A673 (cell line): ENCODE data around the gene UNC45A. TPM values are rescaled to one million over a fixed set of nuclear protein-coding genes. Genes with fewer than 3 reads are reported as not detected.
"Not testable (repeated sequence)": the region's sequence is repeated elsewhere in the genome, so short reads cannot be mapped to it uniquely, and the experiment has no call there.

Experiments used
- BruUV-seq: library from RNA; stranded (reverse); fragments of 400-500 nt; replicated peaks from 2 replicates; lab custom pipeline; 2021; lab: Mats Ljungman, UMichigan
- CTCF ChIA-PET: fragments of 300-600 bp; sonication (Branson Sonifier 250); formaldehyde crosslinking; loops from one replicate; lab custom pipeline; 2022; ENCODE audit warnings: antibody characterized with exemption; lab: Charles Lee
- POLR2A ChIA-PET: fragments of 300-600 bp; sonication (Branson Sonifier 250); formaldehyde crosslinking; loops from one replicate; lab custom pipeline; 2022; ENCODE audit warnings: antibody characterized with exemption; ENCODE audit not compliant: low non-redundant PET; lab: Charles Lee
- DNase-seq: peaks from one replicate; pipeline ENCODE4 v3.0.0-alpha.2; 2015; ENCODE audit warnings: low spot score
- H3K27ac ChIP-seq: fragments of 200-600 bp; sonication (generic); 2 replicates; pipeline ENCODE4 v1.5.1; 2016; ENCODE audit warnings: mixed run types, low read depth, mild to moderate bottlenecking, mixed read lengths, antibody characterized with exemption, low read length; ENCODE audit not compliant: poor library complexity, severe bottlenecking
- H3K27me3 ChIP-seq: fragments of 200-600 bp; sonication (generic); replicated peaks from 2 replicates; pipeline ENCODE4 v1.6.1; 2017; ENCODE audit warnings: mixed run types, low read depth, mild to moderate bottlenecking, mixed read lengths, antibody characterized with exemption, low read length; ENCODE audit not compliant: insufficient read depth, poor library complexity
- H3K36me3 ChIP-seq: fragments of 200-600 bp; sonication (generic); 2 replicates; pipeline ENCODE4 v1.6.1; 2016; ENCODE audit warnings: mixed run types, mild to moderate bottlenecking, mixed read lengths, antibody characterized with exemption, low read length; ENCODE audit not compliant: insufficient read depth, poor library complexity, severe bottlenecking
- H3K4me1 ChIP-seq: fragments of 200-600 bp; sonication (generic); 2 replicates; pipeline ENCODE4 v1.6.1; 2017; ENCODE audit warnings: mixed run types, mild to moderate bottlenecking, mixed read lengths, antibody characterized with exemption, low read length; ENCODE audit not compliant: insufficient read depth, poor library complexity, severe bottlenecking
- H3K4me3 ChIP-seq: fragments of 200-600 bp; sonication (generic); 2 replicates; pipeline ENCODE4 v1.5.1; 2016; ENCODE audit warnings: low read depth, mixed run types, mild to moderate bottlenecking, mixed read lengths, low read length; ENCODE audit not compliant: poor library complexity, severe bottlenecking
- H3K9me3 ChIP-seq: fragments of 200-600 bp; sonication (generic); 2 replicates; pipeline ENCODE4 v1.6.1; 2016; ENCODE audit warnings: mixed run types, low read depth, mild to moderate bottlenecking, mixed read lengths, antibody characterized with exemption, low read length; ENCODE audit not compliant: poor library complexity, severe bottlenecking
- EZH2 ChIP-seq: fragments of 200-600 bp; sonication (generic); IDR thresholded peaks from 2 replicates; pipeline ENCODE4 v1.6.1; 2017; ENCODE audit warnings: borderline replicate concordance, low read depth, mild to moderate bottlenecking, mixed read lengths, antibody characterized with exemption, low read length; ENCODE audit not compliant: poor library complexity, severe bottlenecking
- intact Hi-C: fragments of 100-400 bp; cut with micrococcal nuclease; formaldehyde crosslinking; loops from one replicate; pipeline ENCODE4 v1.10.0; 2022; ENCODE audit not compliant: unreplicated experiment
- total RNA-seq: library from RNA; stranded (reverse); gene quantifications from 2 replicates; pipeline ENCODE4 v1.2.3, GENCODE V29; 2021
- TF ChIP-seq, protein P1 (sequence below): fragments of 300-800, 200-600 bp; sonication (generic); conservative IDR thresholded peaks from 2 replicates; pipeline ENCODE4 v1.5.1; 2017; ENCODE audit warnings: low read depth, mild to moderate bottlenecking, antibody characterized with exemption, low read length, moderate library complexity, mixed read lengths

The UNC45A gene
- total RNA-seq, 1 experiment from 2014 or later, result 74.4 TPM

DNA sequence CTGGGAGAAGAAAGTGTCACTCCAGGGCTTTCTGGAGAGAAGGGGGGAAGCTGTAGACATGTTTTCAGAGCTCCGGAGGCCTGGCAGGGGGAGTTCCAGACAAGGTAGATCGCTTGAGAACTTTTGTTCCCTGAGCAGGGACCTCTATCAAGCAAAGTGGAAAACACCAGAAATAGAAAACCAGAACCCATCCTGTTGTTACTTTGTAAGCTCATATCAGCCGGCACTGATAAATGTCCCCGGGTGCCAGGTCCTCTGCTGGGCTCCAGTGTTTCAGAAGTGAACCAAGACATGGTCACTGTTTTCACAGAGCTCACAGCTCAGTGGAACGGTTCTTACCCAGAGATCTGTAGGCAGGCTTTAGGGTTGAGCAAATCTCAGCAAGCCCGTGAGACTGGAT lies 16.2 kb upstream of the UNC45A start:
- POLR2A ChIA-PET, result no interaction called here
- no peak for DNase-seq
- no peaks in the 10 kb centered on the region for H3K9me3 ChIP-seq
- H3K27ac ChIP-seq, result no peak overlapping the region
- H3K4me1 ChIP-seq, result no peaks in the 10 kb centered on the region
- intact Hi-C loops, result no loop called here
- BruUV-seq, result no TSS peak
- H3K36me3 ChIP-seq, result peaks cover 58% of the 10 kb centered on the region
- TF ChIP-seq, protein P1, sequence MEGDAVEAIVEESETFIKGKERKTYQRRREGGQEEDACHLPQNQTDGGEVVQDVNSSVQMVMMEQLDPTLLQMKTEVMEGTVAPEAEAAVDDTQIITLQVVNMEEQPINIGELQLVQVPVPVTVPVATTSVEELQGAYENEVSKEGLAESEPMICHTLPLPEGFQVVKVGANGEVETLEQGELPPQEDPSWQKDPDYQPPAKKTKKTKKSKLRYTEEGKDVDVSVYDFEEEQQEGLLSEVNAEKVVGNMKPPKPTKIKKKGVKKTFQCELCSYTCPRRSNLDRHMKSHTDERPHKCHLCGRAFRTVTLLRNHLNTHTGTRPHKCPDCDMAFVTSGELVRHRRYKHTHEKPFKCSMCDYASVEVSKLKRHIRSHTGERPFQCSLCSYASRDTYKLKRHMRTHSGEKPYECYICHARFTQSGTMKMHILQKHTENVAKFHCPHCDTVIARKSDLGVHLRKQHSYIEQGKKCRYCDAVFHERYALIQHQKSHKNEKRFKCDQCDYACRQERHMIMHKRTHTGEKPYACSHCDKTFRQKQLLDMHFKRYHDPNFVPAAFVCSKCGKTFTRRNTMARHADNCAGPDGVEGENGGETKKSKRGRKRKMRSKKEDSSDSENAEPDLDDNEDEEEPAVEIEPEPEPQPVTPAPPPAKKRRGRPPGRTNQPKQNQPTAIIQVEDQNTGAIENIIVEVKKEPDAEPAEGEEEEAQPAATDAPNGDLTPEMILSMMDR, result no peak
- TF ChIP-seq EZH2, result no peak
- CTCF ChIA-PET, result no interaction called here
- H3K4me3 ChIP-seq, result no peak overlapping the region
- no peaks in the 10 kb centered on the region for H3K27me3 ChIP-seq

DNA sequence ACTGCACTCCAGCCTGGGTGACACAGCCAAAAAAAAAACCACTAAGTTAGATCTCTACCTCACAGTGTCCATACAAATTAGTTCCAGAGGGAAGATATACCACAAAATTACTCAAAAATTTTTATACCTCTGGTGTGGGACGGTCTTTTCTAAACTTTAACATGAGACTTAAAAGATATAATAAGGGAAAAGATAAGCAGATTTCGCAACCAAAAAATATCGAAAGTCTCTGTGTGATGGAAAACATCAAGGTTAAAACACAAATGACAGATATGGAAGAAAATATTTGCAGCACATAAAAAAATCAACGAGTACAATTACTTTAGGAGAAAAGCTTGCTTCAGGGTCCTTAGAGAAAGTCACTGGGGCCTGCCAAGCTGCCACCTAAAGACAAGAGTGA lies 13.2 kb upstream of the UNC45A start:
- no peak overlapping the region for H3K4me3 ChIP-seq
- no peaks in the 10 kb centered on the region for H3K4me1 ChIP-seq
- POLR2A ChIA-PET, result no interaction called here
- H3K27ac ChIP-seq, result no peak overlapping the region
- CTCF ChIA-PET, result no interaction called here
- no peaks in the 10 kb centered on the region for H3K27me3 ChIP-seq
- peaks cover 35% of the 10 kb centered on the region for H3K36me3 ChIP-seq
- DNase-seq, result no peak
- intact Hi-C loops, result no loop called here
- BruUV-seq, result no TSS peak
- no peaks in the 10 kb centered on the region for H3K9me3 ChIP-seq
- TF ChIP-seq, protein P1, result no peak

DNA sequence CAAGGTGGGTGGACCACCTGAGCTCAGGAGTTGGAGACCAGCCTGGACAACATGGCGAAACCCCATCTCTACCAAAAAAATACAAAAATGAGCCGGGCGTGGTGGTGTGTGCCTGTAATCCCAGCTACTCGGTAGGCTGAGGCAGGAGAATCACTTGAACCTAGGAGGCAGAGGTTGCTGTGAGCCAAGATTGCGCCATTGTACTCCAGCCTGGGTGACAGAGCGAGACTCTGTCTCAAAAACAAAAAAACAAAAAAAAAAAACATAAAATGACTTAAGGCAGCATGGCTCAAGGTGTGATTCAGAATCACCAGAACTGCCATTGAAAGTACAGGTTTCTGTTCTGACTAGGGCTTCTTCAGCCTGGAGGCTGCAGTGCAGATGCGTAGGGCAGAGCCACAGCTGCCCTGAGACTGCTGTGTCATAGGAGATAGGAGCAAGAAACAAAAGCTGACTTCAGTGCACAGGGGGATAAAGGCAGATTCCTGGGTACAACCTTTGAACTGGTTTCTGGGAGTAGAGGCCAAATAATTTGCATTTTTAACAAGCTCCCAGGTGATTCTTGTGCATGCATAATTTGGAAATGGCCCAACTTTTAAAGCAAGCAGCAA lies 12.3 kb upstream of the UNC45A start:
- POLR2A ChIA-PET, result interaction anchor here (0.7 kb wide), 1 partner anchor 280 kb away, joined by 5 read pairs; no protein-coding TSS in a partner anchor
- intact Hi-C loops, CTCF ChIA-PET, H3K27ac ChIP-seq, H3K4me3 ChIP-seq, H3K4me1 ChIP-seq, H3K27me3 ChIP-seq, BruUV-seq, DNase-seq, H3K9me3 ChIP-seq: not testable (repeated sequence)
- peaks cover 33% of the 10 kb centered on the region for H3K36me3 ChIP-seq

DNA sequence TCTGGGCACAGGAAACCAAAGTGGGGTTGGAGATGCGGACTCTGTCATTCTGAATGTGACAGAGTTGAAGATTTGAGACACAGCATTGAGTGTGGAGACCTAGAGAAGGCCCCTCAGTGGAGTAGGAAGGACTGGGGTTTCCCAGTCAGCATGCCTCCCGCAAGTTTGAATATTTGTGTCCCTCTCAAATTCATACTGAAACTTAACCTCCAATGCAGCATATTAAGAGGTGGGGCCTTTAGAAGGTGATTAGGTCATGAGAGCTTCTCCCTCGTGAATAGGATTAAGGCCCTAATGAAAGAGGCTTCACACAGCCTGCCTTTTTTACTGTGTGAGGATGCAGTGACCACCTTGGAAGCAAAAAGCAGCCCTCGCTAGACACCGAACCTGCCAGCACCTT lies 10.7 kb upstream of the UNC45A start:
- H3K9me3 ChIP-seq, result no peaks in the 10 kb centered on the region
- TF ChIP-seq, protein P1, result no peak
- TF ChIP-seq EZH2, result no peak
- no peak overlapping the region for H3K27ac ChIP-seq
- peaks cover 22% of the 10 kb centered on the region for H3K36me3 ChIP-seq
- intact Hi-C loops, result no loop called here
- no peak overlapping the region for H3K4me3 ChIP-seq
- BruUV-seq, result no TSS peak
- CTCF ChIA-PET, result no interaction called here
- DNase-seq, result no peak
- H3K4me1 ChIP-seq, result peaks cover 3% of the 10 kb centered on the region
- POLR2A ChIA-PET, result no interaction called here
- H3K27me3 ChIP-seq, result no peaks in the 10 kb centered on the region

DNA sequence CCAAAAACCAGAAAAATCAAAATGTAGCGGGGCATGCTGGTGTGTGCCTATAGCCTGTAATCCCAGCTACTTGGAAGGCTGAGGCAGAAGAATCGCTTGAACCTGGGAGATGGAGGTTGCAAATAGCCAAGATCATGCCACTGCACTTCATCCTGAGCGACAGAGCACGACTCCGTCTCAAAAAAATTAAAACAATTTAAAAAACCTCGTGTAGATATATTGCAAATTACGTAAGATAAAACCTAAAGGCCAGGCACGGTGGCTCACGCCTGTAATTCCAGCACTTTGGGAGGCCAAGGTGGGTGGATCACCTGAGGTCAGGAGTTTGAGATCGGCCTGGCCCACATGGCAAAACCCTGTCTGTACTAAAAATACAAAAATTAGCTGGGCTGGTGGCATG lies 8.3 kb upstream of the UNC45A start:
- intact Hi-C loops, H3K4me3 ChIP-seq, BruUV-seq, POLR2A ChIA-PET, H3K27me3 ChIP-seq, DNase-seq, H3K36me3 ChIP-seq, CTCF ChIA-PET, H3K9me3 ChIP-seq, H3K27ac ChIP-seq: not testable (repeated sequence)
- H3K4me1 ChIP-seq, result peaks cover 12% of the 10 kb centered on the region
